Gastroesophageal sphincter (tissue), 4 donors: ENCODE measurements around the gene TMC7. TPM values are rescaled to one million over a fixed set of nuclear protein-coding genes. Genes with fewer than 3 reads are reported as not detected.

Experiments used
- ATAC-seq: fragments of 150-250 bp; one replicate; pipeline ENCODE4 v1.9.1; 2016; ENCODE audit warnings: mild to moderate bottlenecking, moderate library complexity
- H3K27ac ChIP-seq, 4 donors: fragments of 200-600 bp; sonication (generic) in 3 of 4; 1 replicate in 3 of 4; 2 replicates in 1 of 4; pipeline ENCODE4 v1.5.1; 2016 to 2019
- H3K27me3 ChIP-seq: fragments of 200-600 bp; sonication (generic); one replicate; pipeline ENCODE4 v1.5.1; 2019
- H3K36me3 ChIP-seq, 2 donors: fragments of 200-600 bp; sonication (generic); one replicate each; pipeline ENCODE4 v1.5.1; 2019; ENCODE audit warnings: control low read depth in 1 of 2
- H3K4me1 ChIP-seq, 3 donors: fragments of 200-600 bp; sonication (generic); 1 replicate in 2 of 3; 2 replicates in 1 of 3; pipeline ENCODE4 v1.5.1; 2016 to 2019; ENCODE audit warnings: control low read depth in 2 of 3
- H3K4me3 ChIP-seq, 2 donors: fragments of 200-600 bp; sonication (generic); one replicate each; pipeline ENCODE4 v1.5.1; 2019; ENCODE audit warnings: mild to moderate bottlenecking in 1 of 2, moderate library complexity in 1 of 2
- H3K9me3 ChIP-seq, 3 donors: fragments of 200-600 bp; sonication (generic); one replicate each; pipeline ENCODE4 v1.5.1; 2017 to 2019; ENCODE audit warnings: control low read depth in 2 of 3
- EP300 ChIP-seq: sonication (generic); formaldehyde crosslinking; IDR thresholded peaks from one replicate; pipeline ENCODE4 v1.6.1; 2017; ENCODE audit warnings: antibody characterized with exemption, mild to moderate bottlenecking
- POLR2A ChIP-seq, 2 donors: fragments of 450-650 bp; IDR thresholded peaks; one replicate each; pipeline ENCODE4 v1.6.1; 2017; ENCODE audit warnings: antibody characterized with exemption in 2 of 2, mild to moderate bottlenecking in 2 of 2, moderate library complexity in 1 of 2
- POLR2AphosphoS5 ChIP-seq: sonication (generic); formaldehyde crosslinking; IDR thresholded peaks from one replicate; pipeline ENCODE4 v1.6.1; 2017; ENCODE audit warnings: antibody characterized with exemption
- WGBS, 2 donors: methylation state at CpG; one replicate each; pipeline ENCODE4 v1.1.5; 2018; ENCODE audit warnings: low coverage in 1 of 2; 5-methylcytosine and 5-hydroxymethylcytosine counted together
- total RNA-seq, 4 donors: library from RNA; depleted of rRNA; stranded (reverse); fragments of >200 nt; gene quantifications; one replicate each; pipeline ENCODE4 v1.1.0, GENCODE V29; 2016
- TF ChIP-seq, protein P1 (sequence below), 4 experiments: fragments of 200-600 bp in 2 of 4; fragments of 450-650 bp in 2 of 4; sonication (generic) in 1 of 4; IDR thresholded peaks; one replicate each; pipeline ENCODE4 v1.5.1; 2017 to 2019; ENCODE audit warnings: antibody characterized with exemption in 4 of 4, mild to moderate bottlenecking in 2 of 4, moderate library complexity in 2 of 4

TMC7 gene
- total RNA-seq, 4 donors from 2014 or later = 0.40 to 0.85 (median 0.60) TPM

DNA sequence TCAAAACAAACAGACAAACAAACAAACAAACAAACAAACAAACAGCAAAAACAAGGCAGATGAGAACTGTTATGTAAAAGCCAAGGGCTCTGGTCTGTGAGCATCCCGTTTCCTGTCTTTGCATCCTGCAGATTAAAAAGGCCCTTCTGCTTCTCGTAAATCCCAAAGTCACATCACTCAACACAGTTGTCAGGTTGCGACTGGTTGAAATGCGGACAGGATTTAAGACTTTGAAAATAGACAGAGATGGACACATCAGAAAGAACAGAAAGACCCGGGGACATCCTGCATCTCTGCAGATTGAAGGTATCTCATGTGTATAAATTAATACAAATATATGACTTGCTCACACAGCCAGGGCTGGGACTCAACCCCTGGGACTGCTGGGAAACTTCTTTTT is 18.2 kb upstream of the TMC7 start:
- Histone ChIP-seq H3K36me3 (no peaks in the 10 kb centered on the region), H3K27ac (no peak overlapping the region), H3K27me3 (no peaks in the 10 kb centered on the region), H3K9me3 (no peaks in the 10 kb centered on the region), H3K4me1 (peaks cover 0 to 9% (median 0%) of the 10 kb centered on the region in 3 donors), H3K4me3 (no peak overlapping the region)
- TF ChIP-seq, protein P1, sequence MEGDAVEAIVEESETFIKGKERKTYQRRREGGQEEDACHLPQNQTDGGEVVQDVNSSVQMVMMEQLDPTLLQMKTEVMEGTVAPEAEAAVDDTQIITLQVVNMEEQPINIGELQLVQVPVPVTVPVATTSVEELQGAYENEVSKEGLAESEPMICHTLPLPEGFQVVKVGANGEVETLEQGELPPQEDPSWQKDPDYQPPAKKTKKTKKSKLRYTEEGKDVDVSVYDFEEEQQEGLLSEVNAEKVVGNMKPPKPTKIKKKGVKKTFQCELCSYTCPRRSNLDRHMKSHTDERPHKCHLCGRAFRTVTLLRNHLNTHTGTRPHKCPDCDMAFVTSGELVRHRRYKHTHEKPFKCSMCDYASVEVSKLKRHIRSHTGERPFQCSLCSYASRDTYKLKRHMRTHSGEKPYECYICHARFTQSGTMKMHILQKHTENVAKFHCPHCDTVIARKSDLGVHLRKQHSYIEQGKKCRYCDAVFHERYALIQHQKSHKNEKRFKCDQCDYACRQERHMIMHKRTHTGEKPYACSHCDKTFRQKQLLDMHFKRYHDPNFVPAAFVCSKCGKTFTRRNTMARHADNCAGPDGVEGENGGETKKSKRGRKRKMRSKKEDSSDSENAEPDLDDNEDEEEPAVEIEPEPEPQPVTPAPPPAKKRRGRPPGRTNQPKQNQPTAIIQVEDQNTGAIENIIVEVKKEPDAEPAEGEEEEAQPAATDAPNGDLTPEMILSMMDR (IDR thresholded peaks at IDR 0.05) = no peak
- TF ChIP-seq POLR2AphosphoS5 (no peak), POLR2A (IDR thresholded peaks at IDR 0.05) (no peak), EP300 (no peak)
- WGBS, 2 donors = 47 to 81% methylated on average over 5 of the region's 5 CpGs
- ATAC-seq = no peak

DNA sequence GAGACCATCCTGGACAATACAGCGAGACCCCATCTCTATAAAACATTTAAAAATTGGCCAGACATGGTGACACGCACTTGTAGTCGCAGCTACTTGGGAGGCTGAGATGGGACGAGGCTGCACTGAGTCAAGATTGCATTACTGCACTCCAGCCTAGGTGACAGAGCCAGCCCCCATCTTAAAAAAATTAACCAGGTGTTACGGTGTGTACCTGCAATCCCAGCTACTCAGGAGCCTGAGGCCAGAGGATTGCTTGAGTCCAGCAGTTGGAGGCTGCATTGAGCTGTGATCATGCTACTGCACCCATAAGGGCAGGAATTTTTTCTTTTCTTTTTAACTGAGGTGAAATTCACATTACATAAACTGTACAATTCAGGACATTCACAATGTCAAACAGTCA is 16.9 kb upstream of the TMC7 start:
- no peaks in the 10 kb centered on the region for H3K9me3 ChIP-seq
- no peaks in the 10 kb centered on the region for H3K36me3 ChIP-seq
- H3K4me3 ChIP-seq = no peak overlapping the region
- 89% methylated on average over 5 of the region's 5 CpGs; no CpG with 5 or more reads in 1 of the 2 donors for WGBS, 2 donors
- H3K4me1 ChIP-seq = peaks cover 0 to 9% (median 0%) of the 10 kb centered on the region in 3 donors
- H3K27ac ChIP-seq = no peak overlapping the region
- TF ChIP-seq POLR2AphosphoS5 (no peak), POLR2A (IDR thresholded peaks at IDR 0.05) (no peak), EP300 (no peak)
- TF ChIP-seq, protein P1 (IDR thresholded peaks at IDR 0.05) = no peak
- ATAC-seq = no peak
- H3K27me3 ChIP-seq = no peaks in the 10 kb centered on the region

DNA sequence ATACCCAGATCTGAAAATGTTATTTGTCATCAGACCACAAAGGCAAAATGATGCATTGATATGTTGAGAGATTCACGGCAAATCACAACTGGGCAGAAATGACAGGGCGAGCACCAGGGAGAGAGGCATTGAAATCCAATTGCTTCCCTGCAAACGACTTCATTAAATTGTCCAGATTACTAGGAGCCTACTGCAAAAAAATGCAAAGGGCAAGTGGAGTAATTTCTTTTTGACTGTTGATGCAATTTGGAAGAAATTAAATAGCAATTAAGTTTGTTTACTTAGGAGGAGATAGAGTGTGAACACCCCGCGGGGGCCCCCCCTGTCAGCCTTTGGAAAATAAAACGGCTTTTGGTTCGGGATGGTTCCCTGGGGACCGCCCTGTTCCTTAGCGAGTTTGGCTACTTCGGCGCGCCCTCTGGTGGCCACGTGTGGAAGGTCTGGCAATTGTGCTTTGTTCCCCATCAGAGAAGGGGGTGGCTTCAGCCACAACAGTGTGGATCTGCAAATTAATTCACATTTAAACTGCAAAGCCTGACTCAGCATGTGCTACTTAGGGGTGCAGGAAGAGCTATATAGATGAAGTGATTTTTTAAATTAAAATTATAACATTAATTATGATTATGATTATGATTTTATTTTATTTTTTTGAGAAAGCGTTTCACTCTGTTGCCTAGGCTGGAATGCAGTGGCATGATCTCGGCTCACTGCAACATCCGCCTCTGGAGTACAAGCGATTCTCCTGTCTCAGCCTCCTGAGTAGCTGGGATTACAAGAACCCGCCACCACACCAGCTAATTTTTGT is 14.5 kb upstream of the TMC7 start:
- no peaks in the 10 kb centered on the region for H3K36me3 ChIP-seq
- ATAC-seq = peak; percentile 93
- no peaks in the 10 kb centered on the region for H3K27me3 ChIP-seq
- no peak overlapping the region for H3K27ac ChIP-seq
- no peak for TF ChIP-seq POLR2A (IDR thresholded peaks at IDR 0.05)
- TF ChIP-seq POLR2AphosphoS5 = peak; percentile 15
- TF ChIP-seq, protein P1 (IDR thresholded peaks at IDR 0.05) = peak; percentile 83 to 94 (median 90)
- H3K4me3 ChIP-seq = peak overlapping the region; percentile 24 to 39
- no peaks in the 10 kb centered on the region for H3K9me3 ChIP-seq
- 14 to 48% methylated on average over 8 to 17 of the region's 18 CpGs for WGBS, 2 donors
- H3K4me1 ChIP-seq = peaks cover 0 to 9% (median 0%) of the 10 kb centered on the region in 3 donors

DNA sequence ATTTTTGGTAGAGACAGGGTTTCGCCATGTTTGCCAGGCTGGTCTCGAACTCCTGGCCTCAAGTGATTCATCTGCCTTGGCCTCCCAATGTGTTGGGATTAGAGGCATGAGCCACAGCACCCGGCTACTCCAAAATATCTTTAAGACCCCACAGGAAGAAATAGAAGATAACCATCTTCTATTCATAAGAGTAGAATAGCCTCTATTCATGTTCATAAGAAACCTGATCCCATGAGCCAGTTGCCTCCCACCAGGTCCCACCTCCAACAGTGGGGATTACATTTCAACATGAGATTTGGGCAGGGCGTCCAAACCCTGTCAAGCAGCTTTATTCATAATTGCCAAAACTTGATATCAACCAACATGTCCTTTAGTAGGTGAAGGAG is 13.9 kb upstream of the TMC7 start:
- WGBS, 2 donors = 60 to 86% methylated on average over 2 of the region's 4 CpGs
- Histone ChIP-seq H3K36me3 (no peaks in the 10 kb centered on the region), H3K4me1 (peaks cover 0 to 9% (median 0%) of the 10 kb centered on the region in 3 donors), H3K4me3 (no peak overlapping the region), H3K9me3 (no peaks in the 10 kb centered on the region), H3K27ac (no peak overlapping the region), H3K27me3 (no peaks in the 10 kb centered on the region)
- no peak for ATAC-seq
- no peak for TF ChIP-seq EP300
- no peak for TF ChIP-seq POLR2A (IDR thresholded peaks at IDR 0.05)
- TF ChIP-seq, protein P1 (IDR thresholded peaks at IDR 0.05) = no peak
- TF ChIP-seq POLR2AphosphoS5 = no peak

DNA sequence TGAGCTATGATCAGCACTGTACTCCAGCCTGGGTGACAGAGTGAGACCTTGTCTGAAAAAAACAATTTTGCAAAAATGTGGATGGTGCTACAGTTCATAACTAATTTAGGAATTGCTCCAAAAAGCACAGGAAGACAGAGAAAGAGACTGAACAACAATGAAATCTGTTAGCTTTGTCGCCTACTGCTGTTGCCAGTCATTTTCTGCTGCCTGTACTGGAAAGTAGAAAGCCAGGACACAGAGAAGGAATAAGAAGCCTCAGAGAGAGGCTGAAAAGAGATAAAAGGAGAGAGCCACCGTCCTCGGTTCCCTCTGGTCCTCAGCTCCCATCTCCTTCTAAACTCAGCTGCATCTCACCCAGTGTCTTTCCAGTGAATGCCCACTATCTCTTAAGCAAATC is 8.6 kb upstream of the TMC7 start:
- H3K36me3 ChIP-seq = no peaks in the 10 kb centered on the region
- H3K4me3 ChIP-seq = no peak overlapping the region
- ATAC-seq = no peak
- WGBS, 2 donors = 51 to 64% methylated on average over 3 of the region's 3 CpGs
- no peaks in the 10 kb centered on the region for H3K9me3 ChIP-seq
- TF ChIP-seq, protein P1 (IDR thresholded peaks at IDR 0.05) = no peak
- TF ChIP-seq POLR2AphosphoS5 = no peak
- no peak for TF ChIP-seq POLR2A (IDR thresholded peaks at IDR 0.05)
- no peak for TF ChIP-seq EP300
- no peak overlapping the region for H3K27ac ChIP-seq
- H3K4me1 ChIP-seq = no peaks in the 10 kb centered on the region
- H3K27me3 ChIP-seq = peaks cover 32% of the 10 kb centered on the region
